Activated naive CD8-positive, alpha-beta T cell treated with anti-CD3 and anti-CD28 coated beads, Interleukin-2, amount 50 U/mL, for 24 hours (primary cell): Measurements from ENCODE around the gene GSC2.
A peak's percentile ranks its signal among the peaks of the same experiment; 100 is the strongest.

Experiments used
- ATAC-seq: fragments of 150-1000 bp; cut with Tn5 transposase; one replicate; pipeline ENCODE4 v1.10.0; 2021
- DNase-seq: peaks from one replicate; pipeline ENCODE4 v3.0.0; 2021
- H3K27ac Mint-ChIP-seq: one replicate; pipeline ENCODE4 v1.8.0; 2021; ENCODE audit warnings: mild to moderate bottlenecking, mixed read lengths
- H3K27me3 Mint-ChIP-seq: one replicate; pipeline ENCODE4 v1.8.0; 2021; ENCODE audit warnings: mixed read lengths
- H3K36me3 Mint-ChIP-seq: one replicate; pipeline ENCODE4 v1.8.0; 2021; ENCODE audit warnings: low read depth, mixed read lengths
- H3K4me1 Mint-ChIP-seq: one replicate; pipeline ENCODE4 v1.8.0; 2021; ENCODE audit warnings: mixed read lengths
- H3K4me3 Mint-ChIP-seq: one replicate; pipeline ENCODE4 v1.8.0; 2021; ENCODE audit warnings: mild to moderate bottlenecking, moderate library complexity, mixed read lengths
- H3K9me3 Mint-ChIP-seq: one replicate; pipeline ENCODE4 v1.8.0; 2021; ENCODE audit warnings: mixed read lengths

Gene GSC2

GRCh38 chr22:19137384-19138216 is 12.5 kb downstream of the GSC2 start:
- H3K27ac Mint-ChIP-seq, result no peak overlapping the region
- ATAC-seq, result no peak
- H3K27me3 Mint-ChIP-seq, result no peaks in the 10 kb centered on the region

GRCh38 chr22:19136915-19137314 is 13.2 kb downstream of the GSC2 start:
- no peaks in the 10 kb centered on the region for H3K9me3 Mint-ChIP-seq
- no peak for DNase-seq
- H3K36me3 Mint-ChIP-seq, result peaks cover 20% of the 10 kb centered on the region
- H3K4me1 Mint-ChIP-seq, result no peaks in the 10 kb centered on the region
- H3K27me3 Mint-ChIP-seq, result no peaks in the 10 kb centered on the region
- no peak for ATAC-seq
- no peak overlapping the region for H3K4me3 Mint-ChIP-seq
- H3K27ac Mint-ChIP-seq, result no peak overlapping the region

More at GRCh38 chr22:19137384-19138216, 12.5 kb downstream of the GSC2 start:
- peaks cover under 1% of the 10 kb centered on the region for H3K4me1 Mint-ChIP-seq
- DNase-seq, result no peak
- H3K9me3 Mint-ChIP-seq, result no peaks in the 10 kb centered on the region
- H3K4me3 Mint-ChIP-seq, result no peak overlapping the region
- H3K36me3 Mint-ChIP-seq, result peaks cover 20% of the 10 kb centered on the region

GRCh38 chr22:19134874-19135273 is 15.2 kb downstream of the GSC2 start:
- Mint-ChIP-seq H3K4me1 (no peaks in the 10 kb centered on the region), H3K9me3 (no peaks in the 10 kb centered on the region), H3K36me3 (peaks cover 21% of the 10 kb centered on the region), H3K4me3 (no peak overlapping the region), H3K27me3 (no peaks in the 10 kb centered on the region), H3K27ac (no peak overlapping the region)
- ATAC-seq, result no peak
- no peak for DNase-seq

DNA sequence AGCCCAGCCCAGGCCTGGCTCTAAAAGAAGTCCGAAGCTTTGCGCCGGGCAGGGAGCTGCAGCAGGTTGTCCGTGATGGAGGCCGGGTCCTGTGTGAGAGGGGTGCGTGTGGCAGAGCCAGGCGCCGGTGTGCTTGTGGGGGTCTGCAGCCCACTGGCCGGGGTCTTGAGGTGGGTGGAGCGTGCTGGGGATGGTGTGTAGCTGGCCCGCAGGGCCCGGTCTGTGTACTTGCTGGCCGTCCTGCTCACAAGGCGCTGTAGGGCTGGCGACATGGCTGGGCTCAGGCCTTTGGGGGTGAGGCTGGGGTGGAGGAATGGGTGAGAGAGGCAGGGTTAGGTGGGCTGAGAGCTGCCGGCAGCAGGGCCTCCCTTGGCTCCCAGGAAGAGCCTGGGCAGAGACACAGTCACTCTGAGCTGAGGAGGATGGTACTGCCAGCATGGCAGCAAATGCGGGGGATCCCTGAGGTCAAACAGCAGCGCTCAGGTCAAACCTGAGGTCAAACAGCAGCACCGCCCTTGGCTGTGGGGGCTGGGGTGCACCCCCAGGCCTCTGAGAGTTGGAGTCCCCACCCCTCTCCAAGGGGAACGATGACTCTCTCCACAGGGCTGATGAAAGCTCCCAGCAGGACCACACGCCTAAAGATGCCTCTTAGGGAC is 15.8 kb downstream of the GSC2 start:
- no peaks in the 10 kb centered on the region for H3K4me1 Mint-ChIP-seq
- DNase-seq (no peak), ATAC-seq (no peak)
- H3K9me3 Mint-ChIP-seq, result no peaks in the 10 kb centered on the region
- no peak overlapping the region for H3K27ac Mint-ChIP-seq
- H3K36me3 Mint-ChIP-seq, result peaks cover 18% of the 10 kb centered on the region
- H3K4me3 Mint-ChIP-seq, result no peak overlapping the region
- H3K27me3 Mint-ChIP-seq, result no peaks in the 10 kb centered on the region

- Mint-ChIP-seq H3K27me3 (no peaks in the 10 kb centered on the region), H3K27ac (no peak overlapping the region), H3K4me1 (no peaks in the 10 kb centered on the region), H3K36me3 (peaks cover 17% of the 10 kb centered on the region), H3K9me3 (no peaks in the 10 kb centered on the region), H3K4me3 (no peak overlapping the region)
- ATAC-seq (peak; percentile 10), DNase-seq (no peak)
Observed at GRCh38 chr22:19133561-19133960, 16.5 kb downstream of the GSC2 start.

DNA sequence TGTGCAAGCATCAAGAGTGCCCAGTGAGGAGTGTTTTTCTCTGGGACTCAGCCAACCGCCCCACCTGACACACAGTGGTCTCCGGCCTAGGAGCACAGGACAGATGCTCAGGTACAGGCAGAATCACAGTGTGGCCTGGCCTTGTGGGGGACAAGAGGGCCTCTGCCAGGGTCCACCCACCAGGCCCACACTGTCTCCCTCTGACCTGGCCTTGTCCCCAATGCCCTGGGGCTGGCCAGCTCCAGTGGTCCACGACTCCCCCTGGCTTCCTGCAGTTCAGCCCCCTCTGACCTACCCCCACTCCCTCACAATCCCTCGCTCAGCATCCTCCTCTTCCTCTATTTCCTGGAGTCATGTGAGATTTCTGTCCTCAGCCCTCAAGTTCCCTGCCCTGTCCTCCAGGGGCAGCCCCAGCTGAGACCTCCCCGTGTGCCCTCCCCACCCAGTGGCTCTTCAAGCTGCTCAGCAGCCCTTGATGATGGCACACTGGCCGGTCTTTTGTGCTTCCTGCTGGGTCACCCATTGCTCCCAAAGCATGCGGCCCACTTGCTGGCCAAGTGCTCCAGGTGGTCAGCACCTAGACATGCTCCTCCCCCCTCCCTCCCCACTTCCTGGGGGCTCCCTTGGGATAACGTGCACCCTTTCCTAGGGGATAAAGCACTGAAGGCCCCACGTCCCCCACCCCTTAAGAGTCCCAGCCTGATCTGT is 17.2 kb downstream of the GSC2 start:
- Mint-ChIP-seq H3K36me3 (peaks cover 17% of the 10 kb centered on the region), H3K27ac (no peak overlapping the region), H3K4me1 (no peaks in the 10 kb centered on the region), H3K4me3 (no peak overlapping the region), H3K9me3 (no peaks in the 10 kb centered on the region), H3K27me3 (no peaks in the 10 kb centered on the region)
- ATAC-seq (no peak), DNase-seq (no peak)

GRCh38 chr22:19132153-19132552 is 17.9 kb downstream of the GSC2 start:
- no peak overlapping the region for H3K4me3 Mint-ChIP-seq
- H3K4me1 Mint-ChIP-seq, result no peaks in the 10 kb centered on the region
- no peak for ATAC-seq
- H3K9me3 Mint-ChIP-seq, result no peaks in the 10 kb centered on the region
- H3K27me3 Mint-ChIP-seq, result no peaks in the 10 kb centered on the region
- H3K36me3 Mint-ChIP-seq, result peaks cover 17% of the 10 kb centered on the region
- no peak for DNase-seq
- H3K27ac Mint-ChIP-seq, result no peak overlapping the region

DNA sequence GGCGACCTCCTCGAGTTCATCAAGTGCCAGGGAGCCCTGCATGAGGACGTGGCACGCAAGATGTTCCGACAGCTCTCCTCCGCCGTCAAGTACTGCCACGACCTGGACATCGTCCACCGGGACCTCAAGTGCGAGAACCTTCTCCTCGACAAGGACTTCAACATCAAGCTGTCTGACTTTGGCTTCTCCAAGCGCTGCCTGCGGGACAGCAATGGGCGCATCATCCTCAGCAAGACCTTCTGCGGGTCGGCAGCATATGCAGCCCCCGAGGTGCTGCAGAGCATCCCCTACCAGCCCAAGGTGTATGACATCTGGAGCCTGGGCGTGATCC is 18.4 kb downstream of the GSC2 start:
- Mint-ChIP-seq H3K4me1 (no peaks in the 10 kb centered on the region), H3K36me3 (peaks cover 15% of the 10 kb centered on the region), H3K9me3 (no peaks in the 10 kb centered on the region), H3K4me3 (no peak overlapping the region), H3K27me3 (no peaks in the 10 kb centered on the region), H3K27ac (no peak overlapping the region)
- ATAC-seq, result no peak
- DNase-seq, result no peak

DNA sequence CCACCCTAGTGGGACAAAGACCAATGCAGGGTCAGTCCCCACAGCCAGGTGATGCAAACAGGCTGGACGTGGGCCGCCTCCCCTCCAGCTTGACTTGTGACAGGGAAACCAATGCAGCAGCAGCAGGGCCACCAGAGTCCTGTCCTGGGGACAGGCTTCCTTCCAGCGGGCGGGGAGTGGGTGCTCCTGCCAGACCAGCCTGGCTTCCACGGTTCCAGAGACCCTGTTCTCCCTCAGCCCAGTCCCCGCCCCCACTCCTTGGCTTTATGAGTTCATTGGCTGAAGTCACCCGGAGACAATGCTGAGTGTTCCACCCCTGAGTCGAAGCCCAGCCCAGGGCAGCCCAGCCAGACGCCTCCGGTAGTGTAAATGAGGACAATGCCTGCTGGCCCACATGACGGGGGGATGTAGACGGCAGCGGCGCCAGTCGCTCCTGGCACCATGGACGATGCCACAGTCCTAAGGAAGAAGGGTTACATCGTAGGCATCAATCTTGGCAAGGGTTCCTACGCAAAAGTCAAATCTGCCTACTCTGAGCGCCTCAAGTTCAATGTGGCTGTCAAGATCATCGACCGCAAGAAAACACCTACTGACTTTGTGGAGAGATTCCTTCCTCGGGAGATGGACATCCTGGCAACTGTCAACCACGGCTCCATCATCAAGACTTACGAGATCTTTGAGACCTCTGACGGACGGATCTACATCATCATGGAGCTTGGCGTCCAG is 19.0 kb downstream of the GSC2 start, which contains the start of gene TSSK2:
TSSK2 (plus strand) TSS at position 350 of the 726 bp plus-strand sequence; CDS start at position 442, 92 bp downstream.
- Mint-ChIP-seq H3K36me3 (peaks cover 11% of the 10 kb centered on the region), H3K27me3 (no peaks in the 10 kb centered on the region), H3K27ac (no peak within 1 kb of the TSS), H3K9me3 (no peaks in the 10 kb centered on the region), H3K4me3 (no peak within 1 kb of the TSS), H3K4me1 (no peaks in the 10 kb centered on the region)
- ATAC-seq (no peak), DNase-seq (no peak)

DNA sequence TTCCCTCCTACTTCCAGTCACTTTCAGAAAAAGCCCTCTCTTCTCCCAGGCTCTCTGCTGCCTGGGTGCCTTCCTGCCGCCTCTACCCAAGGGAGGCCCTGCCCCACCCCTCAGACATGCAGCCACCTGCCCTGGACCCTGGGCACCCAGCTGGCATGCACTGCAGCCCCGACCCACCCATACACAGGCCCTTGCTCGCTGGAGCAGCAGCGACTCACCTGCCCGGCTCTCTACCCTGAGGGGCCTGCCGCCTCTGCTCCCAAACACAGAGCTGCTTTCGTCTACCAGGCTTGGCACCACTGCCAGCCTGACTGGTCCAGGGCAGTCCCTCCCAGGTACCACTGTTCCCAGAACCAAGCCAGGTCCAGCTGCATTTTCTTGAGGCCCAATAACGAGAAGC is 20.2 kb downstream of the GSC2 start:
- DNase-seq, result no peak
- ATAC-seq, result no peak

DNA sequence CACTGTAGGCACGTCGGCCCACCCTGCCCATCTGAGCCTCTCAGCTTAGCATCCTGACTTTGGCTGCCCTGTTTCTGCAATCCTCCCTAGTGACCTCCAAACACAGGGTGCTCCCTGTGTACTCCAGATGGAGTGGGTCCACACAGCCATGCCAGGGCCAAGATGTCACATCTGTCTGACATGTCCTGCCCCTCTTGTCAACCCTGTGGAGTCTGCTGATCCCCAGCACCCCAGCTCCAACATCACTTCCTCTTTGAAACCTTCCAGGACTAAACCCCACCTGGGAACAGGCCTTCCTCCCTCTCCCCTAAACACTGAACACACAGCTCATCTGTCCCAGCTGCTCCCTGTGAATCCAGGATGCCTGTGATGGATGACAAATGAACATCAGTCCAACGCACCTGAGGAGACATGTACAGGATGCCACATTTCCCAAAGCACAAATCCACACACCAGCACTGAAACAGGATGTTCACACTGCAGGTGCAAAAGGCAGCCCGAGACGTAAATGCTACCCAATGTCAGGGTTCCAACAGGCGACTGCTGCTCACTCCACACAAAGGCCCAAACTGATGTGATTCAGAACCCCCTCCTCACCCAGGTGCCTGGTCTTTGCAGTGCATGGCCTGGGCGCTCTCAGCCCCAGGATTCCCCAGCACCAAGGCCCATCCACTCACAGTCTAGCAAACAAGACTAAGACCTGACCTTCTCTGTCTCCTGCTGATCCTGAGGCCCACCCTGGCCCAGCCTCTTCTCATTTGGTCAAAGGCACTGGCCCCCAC is 21.0 kb downstream of the GSC2 start:
- ATAC-seq, result no peak
- Mint-ChIP-seq H3K27ac (no peak overlapping the region), H3K9me3 (no peaks in the 10 kb centered on the region), H3K36me3 (peaks cover 5% of the 10 kb centered on the region), H3K4me1 (no peaks in the 10 kb centered on the region), H3K27me3 (no peaks in the 10 kb centered on the region), H3K4me3 (no peak overlapping the region)
- no peak for DNase-seq

More for the DNA sequence above, 20.2 kb downstream of the GSC2 start:
- H3K36me3 Mint-ChIP-seq, result peaks cover 5% of the 10 kb centered on the region
- H3K27ac Mint-ChIP-seq, result no peak overlapping the region
- no peaks in the 10 kb centered on the region for H3K9me3 Mint-ChIP-seq
- no peaks in the 10 kb centered on the region for H3K4me1 Mint-ChIP-seq
- H3K4me3 Mint-ChIP-seq, result no peak overlapping the region
- H3K27me3 Mint-ChIP-seq, result no peaks in the 10 kb centered on the region

DNA sequence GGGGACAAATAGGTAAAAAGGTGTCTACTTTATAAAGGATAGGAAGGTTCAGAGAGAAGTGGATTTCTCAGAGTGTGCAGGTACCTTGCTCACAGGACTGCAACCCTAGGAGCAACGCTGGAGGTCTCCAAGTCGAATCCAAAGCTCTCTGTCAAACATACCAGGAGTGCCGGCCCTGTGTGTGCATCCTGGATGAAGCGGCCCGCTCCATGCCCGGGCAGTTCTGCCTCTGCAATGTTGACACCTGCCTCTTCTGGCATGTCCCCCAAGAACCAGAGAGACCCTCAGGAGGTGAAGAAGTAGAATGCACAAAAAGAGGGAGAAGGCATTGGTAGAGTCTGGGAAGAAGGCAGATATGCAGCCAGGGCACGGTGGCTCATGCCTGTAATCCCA is 22.1 kb downstream of the GSC2 start:
- no peak overlapping the region for H3K27ac Mint-ChIP-seq
- peaks cover 3% of the 10 kb centered on the region for H3K36me3 Mint-ChIP-seq
- ATAC-seq (no peak), DNase-seq (no peak)
- no peak overlapping the region for H3K4me3 Mint-ChIP-seq
- H3K9me3 Mint-ChIP-seq, result no peaks in the 10 kb centered on the region
- peaks cover 5% of the 10 kb centered on the region for H3K4me1 Mint-ChIP-seq
- no peaks in the 10 kb centered on the region for H3K27me3 Mint-ChIP-seq

DNA sequence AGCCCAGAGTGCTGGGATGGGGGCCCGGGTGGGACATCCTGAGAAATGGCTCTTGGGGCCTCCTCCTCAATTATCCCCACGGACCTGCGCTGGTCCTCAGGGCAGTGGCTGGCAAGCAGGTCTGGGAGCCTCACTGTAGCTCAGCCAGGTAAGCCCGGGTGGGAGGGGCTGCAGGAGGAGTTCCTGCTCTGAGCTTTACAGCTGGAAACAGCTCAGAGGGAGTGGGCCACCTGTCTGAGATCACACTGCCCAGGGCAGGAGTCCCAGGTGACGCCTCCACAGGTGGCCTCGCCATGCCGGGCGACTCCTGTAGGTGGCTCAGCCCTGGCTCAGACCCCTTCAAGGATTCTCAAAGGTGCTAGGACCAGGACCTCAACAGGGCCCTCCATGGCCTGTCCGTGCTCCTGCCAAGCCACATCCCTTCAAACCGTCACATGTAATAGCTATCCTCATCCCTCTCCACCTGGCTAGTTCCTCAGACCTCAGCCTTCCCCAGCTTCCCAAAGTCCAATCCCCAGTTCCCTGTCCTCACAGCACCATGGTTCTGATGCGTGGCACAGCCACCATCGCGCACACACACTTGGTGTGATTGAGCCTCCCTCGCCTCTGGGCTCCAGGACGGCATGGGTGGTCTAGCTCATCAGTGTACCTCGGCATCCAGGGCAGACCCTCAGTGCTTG is 22.6 kb downstream of the GSC2 start:
- ATAC-seq (no peak), DNase-seq (no peak)
- no peaks in the 10 kb centered on the region for H3K9me3 Mint-ChIP-seq
- H3K27ac Mint-ChIP-seq, result no peak overlapping the region
- peaks cover 3% of the 10 kb centered on the region for H3K36me3 Mint-ChIP-seq
- H3K4me1 Mint-ChIP-seq, result peaks cover 10% of the 10 kb centered on the region
- no peak overlapping the region for H3K4me3 Mint-ChIP-seq
- H3K27me3 Mint-ChIP-seq, result no peaks in the 10 kb centered on the region
